Measurements from ENCODE around the gene RIT2.
"Not testable (repeated sequence)": the region's sequence is repeated elsewhere in the genome, so short reads cannot be mapped to it uniquely, and the experiment has no call there.

RIT2 gene

DNA sequence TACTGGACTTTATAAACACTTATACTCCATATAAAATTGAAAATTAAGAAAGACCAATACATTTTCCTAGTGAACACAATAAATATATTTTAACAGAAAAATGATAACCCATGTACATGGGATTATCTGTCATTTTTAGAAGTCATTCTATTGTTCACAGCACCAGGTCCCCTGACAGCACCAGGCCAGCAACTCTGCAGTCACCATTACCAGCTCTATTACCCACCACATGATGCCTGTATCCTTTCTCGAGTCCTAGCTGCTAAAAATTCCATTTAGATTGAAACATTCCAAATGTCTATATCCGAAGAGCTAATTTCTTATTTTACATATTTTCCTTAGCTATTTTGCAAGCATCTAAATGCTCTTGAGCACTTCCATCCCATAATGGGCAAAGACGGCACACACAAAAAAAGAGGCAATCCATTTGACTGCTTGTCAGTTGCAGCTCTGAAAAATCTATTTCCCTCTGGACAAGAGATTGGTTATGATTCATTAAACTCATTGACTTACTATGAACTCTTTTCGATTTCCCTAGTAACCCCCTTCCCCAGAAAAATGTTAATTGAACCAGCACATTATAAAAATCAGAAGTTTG, 336.9 kb downstream of the RIT2 start:
- FAIRE-seq (no peak), DNase-seq (ENCODE audit: insufficient read length, low spot score) (no peak)

- FAIRE-seq (no peak), DNase-seq (ENCODE audit: insufficient read length, low spot score) (no peak)
These were observed 337.5 kb downstream of the RIT2 start for GRCh38 chr18:42778024-42778423.

DNA sequence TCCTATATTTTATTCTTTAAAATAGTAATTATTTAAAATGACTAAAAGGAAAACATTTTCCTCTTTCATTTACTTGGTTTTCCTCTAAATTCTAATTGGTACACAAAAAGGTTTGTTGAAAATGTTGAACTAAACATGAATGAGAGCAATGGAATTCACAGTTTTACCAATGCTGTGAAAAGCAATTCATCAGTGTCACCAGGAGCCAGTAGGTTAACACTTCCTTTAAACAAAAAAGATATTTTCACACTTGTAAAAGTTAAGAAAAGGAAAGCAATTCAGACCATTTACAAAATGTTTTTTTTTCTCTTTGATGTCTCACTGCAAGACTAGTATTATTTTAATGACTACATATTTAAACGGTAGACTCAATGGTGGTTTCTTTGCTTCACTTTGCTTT, 341.6 kb downstream of the RIT2 start:
- FAIRE-seq: no peak

DNA sequence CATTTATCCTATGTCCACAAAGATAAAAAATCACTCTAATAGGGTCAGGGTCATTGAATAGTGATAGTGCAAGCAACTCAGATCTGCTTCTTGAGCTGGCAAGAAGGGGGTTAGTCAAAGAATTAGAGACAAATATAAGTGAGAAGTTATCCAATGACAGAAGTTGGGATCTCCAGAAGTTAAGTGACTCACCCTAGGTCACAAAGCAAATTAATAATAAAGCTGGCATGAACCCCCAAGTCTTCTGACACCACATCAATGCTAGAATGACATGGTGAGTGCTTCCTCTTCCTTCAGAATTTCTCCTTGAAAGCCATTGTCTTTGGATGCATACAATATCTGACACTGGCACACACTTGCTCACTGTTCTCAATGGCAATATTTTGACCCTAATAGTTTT, 343.5 kb downstream of the RIT2 start:
- no peak for DNase-seq (ENCODE audit: insufficient read length, low spot score)
- no peak for FAIRE-seq

More for the DNA sequence above, 341.6 kb downstream of the RIT2 start:
- DNase-seq (ENCODE audit: insufficient read length, low spot score): no peak

DNA sequence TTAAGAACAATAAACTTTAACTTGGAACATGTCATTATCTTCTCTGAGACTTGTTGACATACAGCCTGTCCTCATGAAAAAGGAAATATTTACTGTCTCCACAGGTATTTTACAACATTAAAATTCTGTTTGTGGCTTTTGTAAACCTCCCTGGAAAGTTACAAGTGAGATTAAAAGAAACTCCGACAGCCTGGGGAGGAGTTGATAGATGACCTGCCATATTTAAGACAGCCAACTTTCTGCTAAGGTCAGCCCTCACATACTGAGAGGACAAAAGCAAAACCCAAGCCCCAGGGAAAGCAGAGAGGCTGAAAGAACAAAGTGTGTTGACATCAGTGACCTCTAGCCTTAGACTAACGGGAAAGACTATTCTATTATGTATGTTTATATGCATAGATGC, 350.2 kb downstream of the RIT2 start:
- FAIRE-seq (no peak), DNase-seq (ENCODE audit: insufficient read length, low spot score) (no peak)

DNA sequence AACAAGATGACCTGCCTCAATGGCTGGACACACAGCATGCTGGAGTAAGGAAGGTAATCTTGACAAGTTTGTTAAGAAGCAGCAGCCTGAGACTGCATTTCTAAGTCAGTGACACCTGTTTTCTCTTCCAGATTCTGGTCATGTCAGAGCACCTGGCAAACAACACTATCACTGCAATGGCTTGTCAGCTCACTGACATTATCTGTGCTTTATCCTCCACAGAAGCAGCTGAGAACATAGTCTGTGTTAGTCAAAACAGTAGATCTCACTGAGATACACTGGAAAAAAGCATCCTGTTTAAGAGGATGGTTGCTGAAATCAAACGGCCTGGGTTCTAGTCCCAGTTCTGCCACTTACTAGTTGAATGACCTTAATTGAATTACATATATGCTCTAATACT, 355.2 kb downstream of the RIT2 start:
- FAIRE-seq: no peak
- no peak for DNase-seq (ENCODE audit: insufficient read length, low spot score)

GRCh38 chr18:42758852-42759251, 356.6 kb downstream of the RIT2 start:
- no peak for FAIRE-seq
- DNase-seq (ENCODE audit: insufficient read length, low spot score): no peak

DNA sequence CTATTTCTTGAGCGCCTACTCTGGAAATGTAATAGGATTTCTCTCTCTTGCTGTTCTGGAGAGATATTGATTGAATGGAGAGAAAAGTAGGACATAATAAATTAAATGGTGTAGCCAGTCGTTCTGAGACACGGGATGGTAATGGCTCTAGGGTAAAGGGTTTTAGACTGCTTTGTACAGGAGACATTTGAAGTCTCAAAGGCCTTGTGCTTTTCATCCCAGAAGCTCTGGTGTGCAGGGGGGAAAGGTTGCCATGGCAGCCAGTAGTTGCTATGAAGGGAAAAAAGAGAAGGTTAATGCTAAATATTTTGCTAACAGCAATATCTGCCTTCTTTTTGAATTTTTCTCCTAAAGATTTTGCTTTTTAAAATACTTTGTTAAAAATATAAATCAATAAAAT, 359.3 kb downstream of the RIT2 start:
- FAIRE-seq (no peak), DNase-seq (ENCODE audit: insufficient read length, low spot score) (no peak)

- no peak for DNase-seq (ENCODE audit: insufficient read length, low spot score)
- FAIRE-seq: no peak
These were observed 362.6 kb downstream of the RIT2 start for GRCh38 chr18:42752916-42753315.

GRCh38 chr18:42746794-42747193, 368.7 kb downstream of the RIT2 start:
- DNase-seq (ENCODE audit: insufficient read length, low spot score) (no peak), FAIRE-seq (no peak)

GRCh38 chr18:42745931-42746330, 369.6 kb downstream of the RIT2 start:
- DNase-seq (ENCODE audit: insufficient read length, low spot score): no peak
- FAIRE-seq: no peak

- FAIRE-seq (no peak), DNase-seq (ENCODE audit: insufficient read length, low spot score) (no peak)
These were observed 370.3 kb downstream of the RIT2 start for GRCh38 chr18:42745171-42745570.

- FAIRE-seq (no peak), DNase-seq (ENCODE audit: insufficient read length, low spot score) (no peak)
These were observed 371.9 kb downstream of the RIT2 start for GRCh38 chr18:42743373-42744138.

DNA sequence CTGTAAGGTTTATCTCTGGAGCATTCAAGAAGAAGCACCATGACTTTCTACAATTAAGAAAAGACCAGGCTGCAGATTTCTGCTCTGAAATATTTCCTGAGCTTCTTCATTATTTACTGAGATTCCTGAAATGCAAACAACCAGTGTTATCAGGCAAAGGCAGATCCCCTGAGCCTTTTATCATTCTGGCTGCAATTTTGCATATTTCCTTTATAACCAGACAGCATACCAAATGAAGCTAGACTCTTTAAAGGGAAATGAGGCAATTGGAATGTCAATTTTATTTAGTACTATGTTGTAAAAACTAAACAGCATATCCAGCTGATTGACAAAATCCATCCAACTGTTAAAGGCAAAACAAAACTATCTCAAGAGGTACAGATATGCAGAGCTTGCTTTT, 372.5 kb downstream of the RIT2 start:
- DNase-seq (ENCODE audit: insufficient read length, low spot score): no peak

DNA sequence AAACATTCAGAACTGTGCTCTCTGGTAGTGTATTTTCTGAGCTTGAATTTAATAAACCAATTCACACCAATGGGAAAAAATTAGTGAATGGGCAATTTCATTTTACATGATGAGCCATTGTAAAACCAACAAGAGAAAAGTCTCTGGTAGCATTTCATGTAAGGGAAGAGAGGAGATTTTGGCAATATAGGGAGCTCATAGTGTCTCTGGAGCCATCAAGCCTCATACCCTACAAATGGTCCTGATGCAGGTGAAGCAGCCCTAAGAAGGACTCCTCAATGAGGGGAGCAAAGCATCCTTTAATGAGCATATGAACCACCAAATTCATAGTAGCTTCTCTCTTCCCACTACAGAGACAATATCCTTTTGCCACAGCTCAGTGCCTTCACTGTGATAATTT, 373.0 kb downstream of the RIT2 start:
- FAIRE-seq: no peak

More for the DNA sequence above, 372.5 kb downstream of the RIT2 start:
- no peak for FAIRE-seq

GRCh38 chr18:42741805-42742347, 373.6 kb downstream of the RIT2 start:
- FAIRE-seq; DNase-seq (ENCODE audit: insufficient read length, low spot score): not testable (repeated sequence)

More for the DNA sequence above, 373.0 kb downstream of the RIT2 start:
- no peak for DNase-seq (ENCODE audit: insufficient read length, low spot score)

DNA sequence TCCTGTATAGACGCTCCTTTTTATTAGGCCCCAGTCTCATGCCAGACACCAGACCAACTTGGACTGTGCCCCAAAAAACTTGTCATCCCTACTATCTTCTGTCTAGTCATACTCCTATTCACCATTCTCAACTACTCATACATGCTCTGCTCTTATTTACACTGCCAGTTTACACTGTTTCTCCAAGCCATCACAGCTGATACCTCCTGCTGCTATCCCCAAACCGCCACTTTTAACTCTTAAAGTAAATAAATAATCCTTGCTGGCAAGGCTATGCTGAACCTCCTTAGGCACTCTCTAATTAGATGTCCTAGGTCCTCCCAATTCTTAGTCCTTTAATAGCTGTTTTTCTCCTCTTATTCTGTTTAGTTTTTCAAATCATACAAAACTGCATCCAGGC, 374.2 kb downstream of the RIT2 start:
- FAIRE-seq; DNase-seq (ENCODE audit: insufficient read length, low spot score): not testable (repeated sequence)

DNA sequence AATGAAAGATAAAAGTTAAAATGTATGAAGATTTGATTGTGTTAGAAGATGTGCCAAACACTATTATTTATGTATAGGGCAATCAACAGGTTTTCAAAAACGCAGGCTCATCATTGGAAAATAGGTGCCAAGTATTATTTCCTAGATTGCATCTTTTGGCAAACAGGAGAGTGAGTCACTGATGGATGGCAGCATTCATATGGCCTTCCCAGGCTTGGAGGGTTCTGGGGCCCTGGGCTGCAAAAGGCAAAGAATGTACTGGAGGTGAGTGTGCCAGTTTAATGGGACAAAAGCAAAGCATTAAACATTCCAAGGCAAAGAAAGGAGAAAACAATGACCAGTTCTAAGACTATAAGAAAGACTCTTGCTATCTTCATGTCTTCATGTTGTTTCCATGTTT, 379.4 kb downstream of the RIT2 start:
- FAIRE-seq: no peak
- DNase-seq (ENCODE audit: insufficient read length, low spot score): no peak

GRCh38 chr18:42734520-42734919, 381.0 kb downstream of the RIT2 start:
- no peak for FAIRE-seq
- DNase-seq (ENCODE audit: insufficient read length, low spot score): no peak

- no peak for DNase-seq (ENCODE audit: insufficient read length, low spot score)
- FAIRE-seq: no peak
These were observed 385.2 kb downstream of the RIT2 start for GRCh38 chr18:42730272-42730671.

- DNase-seq (ENCODE audit: insufficient read length, low spot score) (no peak), FAIRE-seq (no peak)
These were observed 396.3 kb downstream of the RIT2 start for GRCh38 chr18:42719221-42719620.

DNA sequence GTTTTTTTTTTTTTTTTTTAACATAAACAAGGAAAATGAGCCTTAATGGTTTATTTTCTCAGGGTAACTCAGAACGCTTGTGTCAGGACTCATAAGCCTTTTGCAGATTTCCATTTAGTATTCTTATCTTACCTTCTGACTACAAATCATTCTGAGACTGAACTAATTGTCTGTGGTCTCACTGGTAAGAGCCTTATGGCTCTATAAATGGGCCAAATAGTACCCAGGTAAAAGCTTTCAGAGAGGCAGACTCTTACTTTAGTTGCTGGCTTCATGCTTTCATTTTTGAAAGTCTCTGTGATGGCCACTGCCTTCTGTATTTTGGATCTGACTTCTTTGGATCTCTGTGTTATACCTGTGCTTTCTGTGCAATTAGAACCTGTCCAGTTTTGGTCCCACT, 403.4 kb downstream of the RIT2 start:
- DNase-seq (ENCODE audit: insufficient read length, low spot score) (no peak), FAIRE-seq (no peak)

All from GM19239 (cell line).